Hepatocyte (in vitro differentiated cells): Measurements from ENCODE around the gene ATP23.

ENCODE experiments used
- CTCF ChIP-seq: fragments of 200-600 bp; sonication (generic); IDR thresholded peaks from 2 replicates; pipeline ENCODE4 v1.5.1; 2016; ENCODE audit warnings: antibody characterized with exemption, mild to moderate bottlenecking; ENCODE audit not compliant: poor library complexity
- EZH2 ChIP-seq: fragments of 200-600 bp; sonication (generic); IDR thresholded peaks from 2 replicates; pipeline ENCODE4 v1.6.1; 2016; ENCODE audit warnings: antibody characterized with exemption, mild to moderate bottlenecking, borderline replicate concordance
- EZH2phosphoT487 ChIP-seq: fragments of 200-600 bp; sonication (generic); IDR thresholded peaks from one replicate; pipeline ENCODE4 v1.6.1; 2018; ENCODE audit warnings: antibody characterized with exemption, mild to moderate bottlenecking, low read depth, moderate library complexity; ENCODE audit not compliant: unreplicated experiment, severe bottlenecking

GRCh38 chr12:57898308-57898970, 42.9 kb upstream of the ATP23 start:
- no peak for TF ChIP-seq CTCF
- no peak for TF ChIP-seq EZH2
- no peak for TF ChIP-seq EZH2phosphoT487
